Osteoblast (primary cell): ENCODE results near the gene LIN28B. TPM values are rescaled to one million over a fixed set of nuclear protein-coding genes. Genes with fewer than 3 reads are reported as not detected.
A peak's percentile ranks its signal among the peaks of the same experiment; 100 is the strongest.

Source experiments
- DNase-seq: peaks from one replicate; pipeline ENCODE4 v3.0.0; 2011; ENCODE audit warnings: low spot score, mixed read lengths; ENCODE audit not compliant: insufficient read length; ENCODE audit errors: missing footprints
- H2AFZ ChIP-seq: 2 replicates; pipeline ENCODE4 v1.6.0; 2011; ENCODE audit warnings: mild to moderate bottlenecking, low read length
- H3K27ac ChIP-seq: 2 replicates; pipeline ENCODE4 v1.5.1; 2011; ENCODE audit warnings: mild to moderate bottlenecking, low read depth, low read length, moderate library complexity
- H3K27me3 ChIP-seq: 2 replicates; pipeline ENCODE4 v1.6.0; 2012; ENCODE audit warnings: mild to moderate bottlenecking, control low read depth, inconsistent platforms, low read length, moderate library complexity; ENCODE audit not compliant: insufficient read depth
- H3K36me3 ChIP-seq: 2 replicates; pipeline ENCODE4 v1.5.1; 2011; ENCODE audit warnings: mild to moderate bottlenecking, low read length, control low read depth, moderate library complexity; ENCODE audit not compliant: insufficient read depth
- H3K4me1 ChIP-seq: 2 replicates; pipeline ENCODE4 v1.5.1; 2011; ENCODE audit warnings: mild to moderate bottlenecking, low read length, control low read depth, moderate library complexity; ENCODE audit not compliant: insufficient read depth
- H3K4me2 ChIP-seq: 2 replicates; pipeline ENCODE4 v1.6.0; 2011; ENCODE audit warnings: mild to moderate bottlenecking, low read length; ENCODE audit not compliant: insufficient read depth
- H3K4me3 ChIP-seq: fragments of 200-600 bp; sonication (generic); 3 replicates; pipeline ENCODE4 v1.5.1; 2012; ENCODE audit warnings: mild to moderate bottlenecking, low read length, inconsistent platforms; ENCODE audit not compliant: insufficient read depth
- H3K79me2 ChIP-seq: 2 replicates; pipeline ENCODE4 v1.6.0; 2012; ENCODE audit warnings: mild to moderate bottlenecking, low read length, control low read depth, inconsistent platforms; ENCODE audit not compliant: insufficient read depth
- H3K9me3 ChIP-seq: 2 replicates; pipeline ENCODE4 v1.5.1; 2011; ENCODE audit warnings: low read depth, low read length, control low read depth
- H4K20me1 ChIP-seq: 2 replicates; pipeline ENCODE4 v1.6.0; 2012; ENCODE audit warnings: mild to moderate bottlenecking, low read length, control low read depth; ENCODE audit not compliant: insufficient read depth
- total RNA-seq: library from RNA; depleted of rRNA; stranded (reverse); fragments of >200 nt; gene quantifications from 2 replicates; pipeline ENCODE4 v1.2.3, GENCODE V29; 2012
- TF ChIP-seq, protein P1 (sequence below): IDR thresholded peaks from 2 replicates; pipeline ENCODE4 v1.5.1; 2011; ENCODE audit warnings: mild to moderate bottlenecking, low read depth, low read length, moderate library complexity; ENCODE audit errors: extremely low read depth

Gene LIN28B
- total RNA-seq, 1 donor, result not detected

- Histone ChIP-seq H3K4me1 (no peaks in the 10 kb centered on the region), H3K27me3 (peaks cover 14% of the 10 kb centered on the region), H4K20me1 (no peaks in the 10 kb centered on the region), H3K4me2 (peak overlapping the region; percentile 13), H2AFZ (peak overlapping the region; percentile 37), H3K79me2 (no peaks in the 10 kb centered on the region), H3K4me3 (no peak overlapping the region), H3K9me3 (no peaks in the 10 kb centered on the region), H3K27ac (no peak overlapping the region), H3K36me3 (no peaks in the 10 kb centered on the region)
- DNase-seq, result no peak
- TF ChIP-seq, protein P1, sequence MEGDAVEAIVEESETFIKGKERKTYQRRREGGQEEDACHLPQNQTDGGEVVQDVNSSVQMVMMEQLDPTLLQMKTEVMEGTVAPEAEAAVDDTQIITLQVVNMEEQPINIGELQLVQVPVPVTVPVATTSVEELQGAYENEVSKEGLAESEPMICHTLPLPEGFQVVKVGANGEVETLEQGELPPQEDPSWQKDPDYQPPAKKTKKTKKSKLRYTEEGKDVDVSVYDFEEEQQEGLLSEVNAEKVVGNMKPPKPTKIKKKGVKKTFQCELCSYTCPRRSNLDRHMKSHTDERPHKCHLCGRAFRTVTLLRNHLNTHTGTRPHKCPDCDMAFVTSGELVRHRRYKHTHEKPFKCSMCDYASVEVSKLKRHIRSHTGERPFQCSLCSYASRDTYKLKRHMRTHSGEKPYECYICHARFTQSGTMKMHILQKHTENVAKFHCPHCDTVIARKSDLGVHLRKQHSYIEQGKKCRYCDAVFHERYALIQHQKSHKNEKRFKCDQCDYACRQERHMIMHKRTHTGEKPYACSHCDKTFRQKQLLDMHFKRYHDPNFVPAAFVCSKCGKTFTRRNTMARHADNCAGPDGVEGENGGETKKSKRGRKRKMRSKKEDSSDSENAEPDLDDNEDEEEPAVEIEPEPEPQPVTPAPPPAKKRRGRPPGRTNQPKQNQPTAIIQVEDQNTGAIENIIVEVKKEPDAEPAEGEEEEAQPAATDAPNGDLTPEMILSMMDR, result no peak
Measured at GRCh38 chr6:105058316-105058715, 101.4 kb downstream of the LIN28B start.

DNA sequence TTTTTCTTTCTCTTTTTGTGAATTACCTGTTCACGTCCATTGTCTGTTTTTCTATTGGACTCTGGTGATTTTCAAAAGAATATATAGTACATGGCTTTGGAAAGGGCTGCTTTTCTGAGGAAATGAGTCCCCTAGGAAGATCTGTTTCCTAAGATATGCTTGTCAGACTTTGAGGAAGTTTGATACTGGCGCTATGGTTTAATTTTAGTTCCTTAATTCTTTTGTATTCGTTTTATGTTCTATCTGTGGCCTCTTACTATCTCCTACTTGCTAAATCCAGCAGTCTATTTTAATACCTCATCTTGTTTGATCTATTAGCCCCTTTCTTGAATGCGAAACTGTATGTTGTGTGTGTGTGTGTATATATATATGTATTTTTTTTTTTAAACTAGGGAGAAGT lies 101.9 kb downstream of the LIN28B start:
- H2AFZ ChIP-seq, result no peak overlapping the region
- H3K4me1 ChIP-seq, result no peaks in the 10 kb centered on the region
- no peaks in the 10 kb centered on the region for H3K79me2 ChIP-seq
- H3K4me2 ChIP-seq, result no peak overlapping the region
- peaks cover 14% of the 10 kb centered on the region for H3K27me3 ChIP-seq
- no peak overlapping the region for H3K27ac ChIP-seq
- no peaks in the 10 kb centered on the region for H3K9me3 ChIP-seq
- DNase-seq, result no peak
- TF ChIP-seq, protein P1, result no peak
- no peak overlapping the region for H3K4me3 ChIP-seq
- H3K36me3 ChIP-seq, result no peaks in the 10 kb centered on the region
- H4K20me1 ChIP-seq, result no peaks in the 10 kb centered on the region

DNA sequence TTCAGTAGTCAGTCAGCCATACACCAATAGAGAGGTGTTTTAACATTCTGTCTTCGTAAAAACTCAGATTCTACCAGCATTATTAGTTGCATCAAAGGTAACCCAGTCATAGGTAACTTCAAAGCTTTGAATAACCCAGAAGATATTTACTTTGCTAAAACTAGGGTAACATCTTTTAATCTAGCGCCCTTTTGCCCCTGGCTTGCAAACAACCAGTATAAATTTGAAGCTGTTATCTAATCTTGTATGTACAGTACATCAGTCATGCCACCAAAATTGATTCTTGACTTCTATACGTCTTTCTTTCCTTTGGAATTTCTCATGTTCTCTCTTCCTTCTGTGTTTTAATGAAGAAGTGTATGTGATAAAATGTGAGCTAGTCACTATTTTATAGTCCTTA lies 109.3 kb downstream of the LIN28B start:
- no peaks in the 10 kb centered on the region for H3K79me2 ChIP-seq
- no peak overlapping the region for H3K4me2 ChIP-seq
- H3K27ac ChIP-seq, result no peak overlapping the region
- no peak overlapping the region for H3K4me3 ChIP-seq
- no peaks in the 10 kb centered on the region for H3K36me3 ChIP-seq
- TF ChIP-seq, protein P1, result no peak
- no peaks in the 10 kb centered on the region for H4K20me1 ChIP-seq
- H3K27me3 ChIP-seq, result peaks cover 33% of the 10 kb centered on the region
- no peak overlapping the region for H2AFZ ChIP-seq
- no peaks in the 10 kb centered on the region for H3K9me3 ChIP-seq
- no peaks in the 10 kb centered on the region for H3K4me1 ChIP-seq
- DNase-seq, result no peak

GRCh38 chr6:105066836-105067235 lies 109.9 kb downstream of the LIN28B start:
- no peaks in the 10 kb centered on the region for H4K20me1 ChIP-seq
- H3K27ac ChIP-seq, result no peak overlapping the region
- H3K79me2 ChIP-seq, result no peaks in the 10 kb centered on the region
- no peaks in the 10 kb centered on the region for H3K36me3 ChIP-seq
- H3K9me3 ChIP-seq, result no peaks in the 10 kb centered on the region
- H3K27me3 ChIP-seq, result peaks cover 33% of the 10 kb centered on the region
- DNase-seq, result no peak
- no peak overlapping the region for H2AFZ ChIP-seq
- H3K4me2 ChIP-seq, result no peak overlapping the region
- no peak overlapping the region for H3K4me3 ChIP-seq
- TF ChIP-seq, protein P1, result no peak
- no peaks in the 10 kb centered on the region for H3K4me1 ChIP-seq
